NT2/D1 (cell line): ENCODE results near the gene CRELD1.

Source experiments
- SUZ12 ChIP-seq: IDR thresholded peaks from 2 replicates; pipeline ENCODE4 v1.6.1; 2011; ENCODE audit not compliant: insufficient read length, insufficient read depth; ENCODE audit errors: extremely low read depth
- YY1 ChIP-seq: IDR thresholded peaks from 2 replicates; pipeline ENCODE4 v1.6.1; 2011; ENCODE audit not compliant: insufficient read length, insufficient read depth
- ZNF274 ChIP-seq: IDR thresholded peaks from 2 replicates; pipeline ENCODE4 v1.6.1; 2011; ENCODE audit warnings: mild to moderate bottlenecking, low read depth, low read length

DNA sequence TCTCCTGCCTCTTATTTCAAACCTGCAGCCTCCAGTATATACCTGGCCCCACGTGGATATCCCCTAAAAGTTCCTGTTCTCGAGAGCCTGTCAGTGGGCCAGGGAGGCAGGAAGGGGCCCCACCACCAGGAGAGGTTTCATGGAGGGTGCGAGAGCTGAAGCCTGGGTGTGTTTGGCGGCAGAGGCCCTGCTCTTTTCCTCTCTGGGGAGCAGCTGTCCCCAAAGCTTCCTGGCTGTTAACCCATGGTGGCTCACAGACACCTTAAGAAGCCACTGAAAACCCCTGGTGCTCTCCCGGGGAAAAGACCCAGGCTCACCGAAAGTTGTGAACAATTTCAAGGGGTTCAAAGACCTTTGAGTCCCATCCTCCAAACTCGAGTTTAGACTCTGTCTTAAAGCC, 17.5 kb downstream of the CRELD1 start:
- TF ChIP-seq SUZ12 (no peak), ZNF274 (no peak), YY1 (no peak)
